Measurements from ENCODE around the gene CXCL14. TPM values are rescaled to one million over a fixed set of nuclear protein-coding genes. Genes with fewer than 3 reads are reported as not detected.

Gene CXCL14
- total and polyA plus RNA-seq, 2 of the 4 experiments (the other 2 are of a cell fraction), result not detected

- ATAC-seq (ENCODE audit: low read depth), result no peak
- H3K18ac ChIP-seq (ENCODE audit: low read depth, low read length), result no peak overlapping the region
- H3K79me1 ChIP-seq (ENCODE audit: low read depth in 1 of 2, low read length in 2 of 2), result no peaks in the 10 kb centered on the region
- intact Hi-C loops (cut with micrococcal nuclease) (no loop called here), dilution Hi-C loops (cut with HindIII; ENCODE audit: low sequenced_read_pairs, unreplicated experiment) (no loop called here), in situ Hi-C loops (cut with MboI; ENCODE audit: low sequenced_read_pairs) (no loop called here)
- TF ChIP-seq POLR2A (IDR thresholded peaks at IDR 0.05; ENCODE audit: low read depth, low read length) (no peak), RCOR1 (IDR thresholded peaks at IDR 0.05; ENCODE audit: insufficient replicate concordance, low read length) (no peak), RFX5 (IDR thresholded peaks at IDR 0.05; ENCODE audit: low read depth, low read length) (no peak), MAZ (IDR thresholded peaks at IDR 0.05; ENCODE audit: borderline replicate concordance, low read depth, low read length) (no peak)
- TF ChIP-seq, protein P1, sequence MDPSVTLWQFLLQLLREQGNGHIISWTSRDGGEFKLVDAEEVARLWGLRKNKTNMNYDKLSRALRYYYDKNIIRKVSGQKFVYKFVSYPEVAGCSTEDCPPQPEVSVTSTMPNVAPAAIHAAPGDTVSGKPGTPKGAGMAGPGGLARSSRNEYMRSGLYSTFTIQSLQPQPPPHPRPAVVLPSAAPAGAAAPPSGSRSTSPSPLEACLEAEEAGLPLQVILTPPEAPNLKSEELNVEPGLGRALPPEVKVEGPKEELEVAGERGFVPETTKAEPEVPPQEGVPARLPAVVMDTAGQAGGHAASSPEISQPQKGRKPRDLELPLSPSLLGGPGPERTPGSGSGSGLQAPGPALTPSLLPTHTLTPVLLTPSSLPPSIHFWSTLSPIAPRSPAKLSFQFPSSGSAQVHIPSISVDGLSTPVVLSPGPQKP (IDR thresholded peaks at IDR 0.05; ENCODE audit: borderline replicate concordance, low read depth, low read length), result no peak
- H4K20me1 ChIP-seq (ENCODE audit: insufficient read depth, low read length), result no peaks in the 10 kb centered on the region
- H2BK20ac ChIP-seq (ENCODE audit: low read depth, low read length), result no peak overlapping the region
- H3K14ac ChIP-seq (replicated peaks; ENCODE audit: low read depth, low read length), result no peak overlapping the region
- no peak overlapping the region for H3K56ac ChIP-seq (ENCODE audit: extremely low read depth, insufficient read depth, low read length)
- H4K8ac ChIP-seq (ENCODE audit: low read depth in 2 of 2, low read length in 2 of 2), result no peak overlapping the region
- no peak overlapping the region for H3K4me3 ChIP-seq (ENCODE audit: insufficient read depth, low read depth, low read length)
- no peak overlapping the region for H3K4me2 ChIP-seq (ENCODE audit: low read depth, low read length)
- ChIA-PET CTCF (interaction anchor here (0.8 to 0.9 kb wide), 2 partner anchors 27 to 73 kb away, joined by 3 to 4 read pairs; no protein-coding TSS in a partner anchor), POLR2A (ENCODE audit: unreplicated experiment) (no interaction called here)
- H3K9me3 ChIP-seq (ENCODE audit: control insufficient read depth, insufficient read depth, low read length), result peaks cover 9% of the 10 kb centered on the region
- no peak overlapping the region for H4K5ac ChIP-seq (ENCODE audit: low read depth, low read length)
- BruUV-seq (replicated peaks), result no TSS peak
- peaks cover 2% of the 10 kb centered on the region; the same call in 1 of the 2 replicates for H3K4me1 ChIP-seq (ENCODE audit: control insufficient read depth, insufficient read depth, low read length)
- H2BK15ac ChIP-seq (ENCODE audit: low read depth, low read length), result no peak overlapping the region
- H3K27ac ChIP-seq (ENCODE audit: insufficient read depth, low read length), result no peak overlapping the region
- H2AFZ ChIP-seq (replicated peaks; ENCODE audit: low read length, poor library complexity), result no peak overlapping the region
- H2BK5ac ChIP-seq (ENCODE audit: low read depth, low read length, poor library complexity, severe bottlenecking), result no peak overlapping the region
- no peak overlapping the region for H3K23ac ChIP-seq (ENCODE audit: low read depth, low read length)
- no peak overlapping the region for H3K9ac ChIP-seq (ENCODE audit: low read depth, low read length)
- no peak overlapping the region for H2AK9ac ChIP-seq (replicated peaks; ENCODE audit: low read depth, low read length, poor library complexity)
- no peak overlapping the region for H2BK120ac ChIP-seq (ENCODE audit: low read depth, low read length)
- no peak overlapping the region for H2AK5ac ChIP-seq (ENCODE audit: low read depth, low read length)
- no peak overlapping the region for H3K4ac ChIP-seq (ENCODE audit: low read depth, low read length)
- no peak for DNase-seq
- no peaks in the 10 kb centered on the region for H3K36me3 ChIP-seq (ENCODE audit: control insufficient read depth, insufficient read depth, low read length)
- H3K9me1 ChIP-seq (ENCODE audit: insufficient read depth, low read length), result no peaks in the 10 kb centered on the region
- H3K27me3 ChIP-seq (ENCODE audit: control insufficient read depth, insufficient read depth, low read length), result peaks cover 93% of the 10 kb centered on the region
- no peak overlapping the region for H4K91ac ChIP-seq (ENCODE audit: insufficient read depth, low read depth, low read length)
- no CpG with 5 or more reads among the region's 4 CpGs for WGBS, 2 experiments (ENCODE audit: extremely low coverage in 2 of 2, insufficient read length in 1 of 2)
These were observed 39.3 kb downstream of the CXCL14 start for GRCh38 chr5:135539430-135540005.

Data from IMR-90 (cell line).